K562 (cell line): Measurements from ENCODE around the gene RNU2-1. TPM values are rescaled to one million over a fixed set of nuclear protein-coding genes. Genes with fewer than 3 reads are reported as not detected.
A peak's percentile ranks its signal among the peaks of the same experiment; 100 is the strongest.

Source experiments
- ATAC-seq: fragments of 200-7000 bp; cut with Tn5 transposase; 3 replicates; pipeline ENCODE4 v1.9.1; 2020; ENCODE audit warnings: moderate library complexity
- BruUV-seq: library from RNA; stranded (reverse); fragments of 400-500 nt; replicated peaks from 2 replicates; lab custom pipeline; 2021; lab: Mats Ljungman, UMichigan
- CTCF ChIA-PET: fragments of 300-600 bp; formaldehyde crosslinking; extraction: SDS; loops from one replicate; lab custom pipeline; 2021; ENCODE audit warnings: low intra/inter-chr PET ratio; lab: Yijun Ruan, JAX
- POLR2A ChIA-PET: fragments of 300-600, 350-650 bp; sonication (Branson Sonifier 250); formaldehyde crosslinking; extraction: SDS; loops from one replicate; lab custom pipeline; 2021; ENCODE audit warnings: antibody characterized with exemption, inconsistent platforms; lab: Yijun Ruan, JAX
- DNase-seq, 4 experiments: peaks; one replicate each; pipeline versions ENCODE4 v3.0.0 to v3.0.0-alpha.2; 2011 to 2018; ENCODE audit warnings: low spot score in 3 of 4, mixed read lengths in 3 of 4; ENCODE audit errors: extremely low read depth in 1 of 4
- FAIRE-seq: peaks from 2 replicates; lab custom pipeline; 2011; peaks lifted over from hg19 to GRCh38; lab: Jason Lieb, UNC
- H2AFZ ChIP-seq: 2 replicates; pipeline ENCODE4 v1.6.0; 2011; ENCODE audit warnings: low read depth, low read length, control low read depth, inconsistent platforms
- H3K27ac ChIP-seq: fragments of 200-600 bp; 3 replicates; pipeline ENCODE4 v1.8.0; 2011; ENCODE audit warnings: low read depth, mild to moderate bottlenecking, control low read depth, inconsistent platforms, low read length, moderate library complexity, mixed read lengths; ENCODE audit errors: extremely low read depth
- H3K27me3 ChIP-seq, 2 experiments: fragments of 300-600 bp in 1 of 2; 2 replicates in 1 of 2; 3 replicates in 1 of 2; pipeline versions ENCODE4 v1.6.0 to v1.8.0; 2011; ENCODE audit warnings: inconsistent platforms in 2 of 2, low read length in 2 of 2, mild to moderate bottlenecking in 1 of 2, mixed read lengths in 1 of 2, moderate library complexity in 1 of 2; ENCODE audit not compliant: control insufficient read depth in 2 of 2, insufficient read depth in 2 of 2
- H3K36me3 ChIP-seq: fragments of 300-600 bp; 3 replicates; pipeline ENCODE4 v1.8.0; 2011; ENCODE audit warnings: mild to moderate bottlenecking, low read length, inconsistent platforms; ENCODE audit not compliant: control insufficient read depth, insufficient read depth
- H3K4me1 ChIP-seq, 2 experiments: fragments of 200-600 bp in 1 of 2; replicated peaks in 1 of 2; 2 replicates in 1 of 2; 3 replicates in 1 of 2; pipeline versions ENCODE4 v1.5.1 to v1.8.0; 2011; ENCODE audit warnings: inconsistent platforms in 2 of 2, low read length in 2 of 2, mild to moderate bottlenecking in 1 of 2, mixed read lengths in 1 of 2, moderate library complexity in 1 of 2; ENCODE audit not compliant: control insufficient read depth in 2 of 2, insufficient read depth in 2 of 2
- H3K4me2 ChIP-seq: 2 replicates; pipeline ENCODE4 v1.6.1; 2011; ENCODE audit warnings: low read length, control low read depth, inconsistent platforms, mixed read lengths; ENCODE audit not compliant: insufficient read depth
- H3K4me3 ChIP-seq: fragments of 200-600 bp; sonication (generic), shearing (Covaris generic); 2 replicates; pipeline ENCODE4 v1.5.1; 2016; ENCODE audit warnings: control low read depth, inconsistent platforms
- H3K79me2 ChIP-seq: fragments of 200-600 bp; 3 replicates; pipeline ENCODE4 v1.8.0; 2011; ENCODE audit warnings: low read length, inconsistent platforms; ENCODE audit not compliant: control insufficient read depth, insufficient read depth
- H3K9ac ChIP-seq, 2 experiments: 2 replicates each; pipeline versions ENCODE4 v1.6.0 to v1.6.1; 2011; ENCODE audit warnings: low read depth in 2 of 2, low read length in 2 of 2, control low read depth in 1 of 2, inconsistent platforms in 1 of 2, mild to moderate bottlenecking in 1 of 2, mixed read lengths in 1 of 2; ENCODE audit not compliant: insufficient read depth in 1 of 2
- H3K9me1 ChIP-seq: one replicate; pipeline ENCODE4 v1.6.0; 2011; ENCODE audit warnings: inconsistent platforms, mild to moderate bottlenecking, low read length, moderate library complexity; ENCODE audit not compliant: control insufficient read depth, insufficient read depth
- H3K9me3 ChIP-seq: replicated peaks from 2 replicates; pipeline ENCODE4 v1.5.1; 2011; ENCODE audit warnings: low read depth, low read length, inconsistent platforms; ENCODE audit not compliant: control insufficient read depth, insufficient read depth
- H4K20me1 ChIP-seq: replicated peaks from 2 replicates; pipeline ENCODE4 v1.6.1; 2011; ENCODE audit warnings: low read length, inconsistent platforms, mixed read lengths; ENCODE audit not compliant: control insufficient read depth, insufficient read depth
- CBX8 ChIP-seq: fragments of 200-600 bp; sonication (generic); IDR thresholded peaks from 2 replicates; pipeline ENCODE4 v1.6.1; 2012; ENCODE audit warnings: borderline replicate concordance, mixed run types, low read depth, mild to moderate bottlenecking, moderate library complexity, mixed read lengths, low read length, control low read depth, inconsistent platforms; ENCODE audit not compliant: poor library complexity, severe bottlenecking; ENCODE audit errors: extremely low read depth
- CHD4 ChIP-seq: fragments of 200-600 bp; sonication (generic); IDR thresholded peaks from 3 replicates; pipeline ENCODE4 v1.6.1; 2012; ENCODE audit warnings: low read depth, mild to moderate bottlenecking, mixed read lengths, low read length, inconsistent platforms; ENCODE audit not compliant: insufficient read depth, insufficient replicate concordance, poor library complexity, severe bottlenecking
- ETV1 ChIP-seq: fragments of 450-650 bp; conservative IDR thresholded peaks from 2 replicates; pipeline ENCODE4 v1.6.1; 2016; ENCODE audit warnings: missing genetic modification characterization, control low read depth, low read depth, missing compliant biosample characterization
- FOXK2 ChIP-seq, 2 experiments: fragments of 450-650 bp; IDR thresholded peaks in 1 of 2; conservative IDR thresholded peaks in 1 of 2; 2 replicates each; pipeline ENCODE4 v1.6.1; 2016; ENCODE audit warnings: low read depth in 2 of 2, mild to moderate bottlenecking in 1 of 2
- HES1 ChIP-seq: fragments of 450-650 bp; IDR thresholded peaks from 2 replicates; pipeline ENCODE4 v1.6.1; 2016; ENCODE audit warnings: low read depth, mild to moderate bottlenecking, moderate library complexity
- KAT8 ChIP-seq: fragments of 450-650 bp; IDR thresholded peaks from 2 replicates; pipeline ENCODE4 v1.6.1; 2016; ENCODE audit warnings: low read depth, mild to moderate bottlenecking
- MYBL2 ChIP-seq, 2 experiments: fragments of 450-650 bp in 1 of 2; sonication (generic) in 1 of 2; formaldehyde crosslinking in 1 of 2; IDR thresholded peaks; 2 replicates each; pipeline versions ENCODE4 v1.6.1 to v1.8.1; 2017 to 2022; ENCODE audit warnings: borderline replicate concordance in 1 of 2, inconsistent platforms in 1 of 2, low read depth in 1 of 2, mild to moderate bottlenecking in 1 of 2, missing genetic modification reagents in 1 of 2, moderate library complexity in 1 of 2
- PHF8 ChIP-seq: fragments of 200-600 bp; sonication (generic); IDR thresholded peaks from 2 replicates; pipeline ENCODE4 v1.6.1; 2012; ENCODE audit warnings: mixed run types, mild to moderate bottlenecking, inconsistent platforms, low read length, moderate library complexity, borderline replicate concordance
- THRA ChIP-seq: fragments of 450-650 bp; IDR thresholded peaks from 2 replicates; pipeline ENCODE4 v1.6.1; 2017; ENCODE audit warnings: mild to moderate bottlenecking, moderate library complexity
- TOE1 ChIP-seq, 2 experiments: fragments of 450-650 bp in 1 of 2; sonication (generic) in 1 of 2; formaldehyde crosslinking in 1 of 2; IDR thresholded peaks; 2 replicates each; pipeline versions ENCODE4 v1.7.1 to v1.8.0; 2016 to 2022; ENCODE audit warnings: borderline replicate concordance in 2 of 2, mild to moderate bottlenecking in 2 of 2, antibody characterized with exemption in 1 of 2, inconsistent platforms in 1 of 2, low read depth in 1 of 2, missing genetic modification reagents in 1 of 2, moderate library complexity in 1 of 2
- TRIM28 ChIP-seq: fragments of 450-650 bp; IDR thresholded peaks from 2 replicates; pipeline ENCODE4 v1.6.1; 2017
- ZBTB11 ChIP-seq, 3 experiments: fragments of 200-800 bp in 1 of 3; fragments of 250-450 bp in 1 of 3; fragments of 450-650 bp in 1 of 3; sonication (Bioruptor Pico) in 1 of 3; sonication (Bioruptor generic) in 1 of 3; formaldehyde crosslinking in 1 of 3; IDR thresholded peaks; 2 replicates each; pipeline versions ENCODE4 v1.6.1 to v1.8.0; 2016 to 2022; ENCODE audit warnings: mild to moderate bottlenecking in 2 of 3, missing genetic modification characterization in 2 of 3, missing compliant biosample characterization in 1 of 3, moderate library complexity in 1 of 3
- ZEB2 ChIP-seq: fragments of 450-650 bp; IDR thresholded peaks from 2 replicates; pipeline ENCODE4 v1.6.1; 2016
- ZNF232 ChIP-seq: sonication (generic); formaldehyde crosslinking; IDR thresholded peaks from 2 replicates; pipeline ENCODE4 v1.8.0; 2022; ENCODE audit warnings: mild to moderate bottlenecking, missing genetic modification reagents
- WGBS: fragments of 100-300 bp; shearing (Covaris generic); methylation state at CpG from one replicate; pipeline ENCODE4 v1.1.6; 2016; ENCODE audit warnings: low coverage, mixed read lengths; ENCODE audit not compliant: insufficient coverage; ENCODE audit errors: missing lambda C conversion rate; 5-methylcytosine and 5-hydroxymethylcytosine counted together
- in situ Hi-C: fragments of 300-500 bp; cut with MboI; formaldehyde crosslinking; loops from 4 replicates; pipeline ENCODE4 v1.15.0; 2018; ENCODE audit warnings: inconsistent platforms, mixed read lengths
- intact Hi-C: fragments of 100-400 bp; cut with micrococcal nuclease; formaldehyde crosslinking; loops from 2 replicates; pipeline ENCODE4 v1.14.2; 2022
- polyA plus RNA-seq, 8 experiments: library from polyadenylated mRNA; depleted of rRNA in 4 of 8; stranded (reverse) in 5 of 8; unstranded in 3 of 8; fragments of >200 nt; fragmentation: Nextera tagmentation in 2 of 8; fragmentation: Illumina TruSeq in 1 of 8; extraction: Ambion mirVana in 2 of 8; extraction: Trizol in 1 of 8; gene quantifications; 2 replicates each; pipeline versions ENCODE4 v1.2.1 to v1.2.3, GENCODE V29; 2011 to 2014; ENCODE audit warnings: inconsistent platforms in 1 of 8, missing spikeins in 1 of 8
- total RNA-seq, 7 experiments: library from RNA; depleted of rRNA in 6 of 7; stranded (reverse); fragments of >200 nt in 6 of 7; fragmentation: Illumina TruSeq in 2 of 7; extraction: Trizol in 2 of 7; gene quantifications; 2 replicates each; pipeline versions ENCODE4 v1.2.1 to v1.2.3, GENCODE V29; 2011 to 2021; ENCODE audit warnings: low replicate concordance in 1 of 7

RNU2-1 gene
- total and polyA plus RNA-seq, 9 of the 15 experiments (the other 6 are each of a cell fraction or from before 2014, with no cell fraction given): 9,527 TPM; not detected in 8

- Histone ChIP-seq H3K27me3 (0 out of 5 replicates have a peak, but pooled peaks cover 0 to 6% of the 10 kb centered on the region in 2 experiments), H3K9ac (peak overlapping the region in 1 of 2 experiments; percentile 56; a peak in 1 of 4 replicates), H4K20me1 (no peaks in the 10 kb centered on the region), H2AFZ (no peak overlapping the region), H3K9me3 (no peaks in the 10 kb centered on the region), H3K4me1 (no peaks in the 10 kb centered on the region), H3K36me3 (no peaks in the 10 kb centered on the region), H3K27ac (no peak overlapping the region), H3K4me2 (no peak overlapping the region), H3K79me2 (no peaks in the 10 kb centered on the region), H3K4me3 (no peak overlapping the region), H3K9me1 (no peaks in the 10 kb centered on the region)
- POLR2A ChIA-PET: interaction anchor here (0.6 to 4.3 kb wide), 3 partner anchors 11 to 117 kb away, joined by 3 to 62 read pairs (median 8); no protein-coding TSS in a partner anchor
- CTCF ChIA-PET: no interaction called here
- BruUV-seq: no TSS peak
- DNase-seq (no peak), ATAC-seq (no peak), FAIRE-seq (no peak)
- in situ Hi-C loops: loop anchor here (5.0 kb wide), 1 partner anchor 93 kb away; no protein-coding TSS in a partner anchor
- WGBS: 55% methylated on average over 7 of the region's 7 CpGs
- intact Hi-C loops: no loop called here
- TF ChIP-seq KAT8 (no peak), ETV1 (no peak), PHF8 (no peak), ZBTB11 (CRISPR knock-in tag; IDR thresholded peaks at IDR 0.05) (no peak), CHD4 (no peak), TRIM28 (no peak), ZNF232 (no peak), TOE1 (IDR thresholded peaks at IDR 0.05; ENCODE audit: borderline replicate concordance) (no peak), TOE1 (CRISPR knock-in tag; IDR thresholded peaks at IDR 0.05; ENCODE audit: borderline replicate concordance, low read depth) (no peak), CBX8 (no peak), MYBL2 (IDR thresholded peaks at IDR 0.05; ENCODE audit: low read depth) (no peak), MYBL2 (CRISPR knock-in tag; IDR thresholded peaks at IDR 0.05; ENCODE audit: borderline replicate concordance) (no peak), HES1 (no peak), THRA (no peak), FOXK2 (conservative IDR thresholded peaks at IDR 0.05 in 1 of 2, IDR thresholded peaks at IDR 0.05 in 1 of 2; ENCODE audit: low read depth in 2 of 2) (no peak), ZEB2 (no peak)
Measured at GRCh38 chr17:43224146-43224705, 9.6 kb downstream of the RNU2-1 start.
